Measurements from ENCODE around the gene USP46.

USP46 gene

GRCh38 chr4:52670739-52671138, 11.6 kb upstream of the USP46 start:
- in situ Hi-C loops (cut with HindIII; ENCODE audit: low sequenced_read_pairs) = no loop called here
- H3K4me3 ChIP-seq (ENCODE audit: low read depth, low read length) = no peak overlapping the region
- no peak for DNase-seq (ENCODE audit: low read depth, low spot score)
- peak; percentile 7 for TF ChIP-seq CTCF (IDR thresholded peaks at IDR 0.05; ENCODE audit: low read depth, low read length)

GRCh38 chr4:52670121-52670520, 11.0 kb upstream of the USP46 start:
- in situ Hi-C loops (cut with HindIII; ENCODE audit: low sequenced_read_pairs) = no loop called here
- no peak overlapping the region for H3K4me3 ChIP-seq (ENCODE audit: low read depth, low read length)
- DNase-seq (ENCODE audit: low read depth, low spot score) = no peak
- TF ChIP-seq CTCF (IDR thresholded peaks at IDR 0.05; ENCODE audit: low read depth, low read length) = no peak

GRCh38 chr4:52665592-52665991, 6.5 kb upstream of the USP46 start:
- DNase-seq (ENCODE audit: low read depth, low spot score) = no peak

GRCh38 chr4:52664479-52664878, 5.4 kb upstream of the USP46 start:
- DNase-seq (ENCODE audit: low read depth, low spot score) = no peak
- in situ Hi-C loops (cut with HindIII; ENCODE audit: low sequenced_read_pairs) = no loop called here
- no peak overlapping the region for H3K4me3 ChIP-seq (ENCODE audit: low read depth, low read length)
- no peak for TF ChIP-seq CTCF (IDR thresholded peaks at IDR 0.05; ENCODE audit: low read depth, low read length)

More at GRCh38 chr4:52665592-52665991, 6.5 kb upstream of the USP46 start:
- in situ Hi-C loops (cut with HindIII; ENCODE audit: low sequenced_read_pairs) = no loop called here
- H3K4me3 ChIP-seq (ENCODE audit: low read depth, low read length) = no peak overlapping the region
- peak; percentile 32 for TF ChIP-seq CTCF (IDR thresholded peaks at IDR 0.05; ENCODE audit: low read depth, low read length)

DNA sequence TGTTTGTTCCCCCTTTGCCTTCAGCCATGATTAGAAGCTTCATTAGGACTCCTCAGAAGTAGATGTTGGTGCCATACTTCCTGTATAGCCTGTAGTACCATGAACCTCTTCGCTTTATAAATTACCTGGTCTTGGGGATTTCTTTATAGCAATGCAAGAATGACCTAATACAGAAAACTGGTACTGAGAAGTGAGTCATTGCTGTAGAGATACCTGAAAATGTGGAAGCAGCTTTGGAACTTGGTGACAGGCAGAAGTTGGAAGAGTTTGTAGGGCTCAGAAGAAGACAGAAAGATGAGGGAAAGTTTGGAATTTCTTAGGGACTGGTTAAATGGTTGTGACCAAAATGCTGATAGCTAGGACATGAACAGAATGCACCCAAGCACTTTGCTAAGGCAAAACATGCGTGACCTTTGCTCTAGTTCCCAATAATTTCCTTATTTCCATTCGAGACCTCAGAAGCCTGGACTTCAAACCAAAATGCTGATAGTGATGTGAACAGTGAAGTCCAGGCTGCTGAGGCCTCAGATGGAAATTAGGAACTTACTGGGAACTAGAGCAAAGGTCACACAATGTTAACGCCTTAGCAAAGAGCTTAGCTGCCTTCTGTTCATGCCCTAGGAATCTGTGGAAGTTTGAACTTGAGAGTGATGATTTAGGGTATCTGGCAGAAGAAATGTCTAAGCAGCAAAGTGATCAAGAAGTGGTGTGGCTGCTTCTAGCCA, 3.0 kb upstream of the USP46 start:
- H3K4me3 ChIP-seq (ENCODE audit: low read depth, low read length) = no peak overlapping the region
- TF ChIP-seq CTCF (IDR thresholded peaks at IDR 0.05; ENCODE audit: low read depth, low read length) = no peak
- DNase-seq (ENCODE audit: low read depth, low spot score) = no peak
- in situ Hi-C loops (cut with HindIII; ENCODE audit: low sequenced_read_pairs) = no loop called here

GRCh38 chr4:52660643-52661042, 1.5 kb upstream of the USP46 start:
- TF ChIP-seq CTCF (IDR thresholded peaks at IDR 0.05; ENCODE audit: low read depth, low read length) = no peak
- in situ Hi-C loops (cut with HindIII; ENCODE audit: low sequenced_read_pairs) = no loop called here
- no peak overlapping the region for H3K4me3 ChIP-seq (ENCODE audit: low read depth, low read length)
- DNase-seq (ENCODE audit: low read depth, low spot score) = no peak
